HepG2 (cell line): ENCODE data around the gene PIM1. TPM values are rescaled to one million over a fixed set of nuclear protein-coding genes. Genes with fewer than 3 reads are reported as not detected.

Experiments used
- ARNT2 ChIP-seq: sonication (generic); formaldehyde crosslinking; IDR thresholded peaks from 2 replicates; pipeline ENCODE4 v1.8.0; 2022; ENCODE audit warnings: mild to moderate bottlenecking, low read depth, missing genetic modification reagents, moderate library complexity
- ATF2 ChIP-seq: sonication (generic); formaldehyde crosslinking; IDR thresholded peaks from 2 replicates; pipeline ENCODE4 v1.4.0; 2020; ENCODE audit warnings: missing genetic modification reagents
- CEBPB ChIP-seq: IDR thresholded peaks from 2 replicates; pipeline ENCODE4 v1.6.1; 2011; ENCODE audit warnings: low read depth, low read length, improper control_type of control experiment, borderline replicate concordance
- ETV6 ChIP-seq: sonication (generic); formaldehyde crosslinking; conservative IDR thresholded peaks from 2 replicates; pipeline ENCODE4 v1.4.0; 2020; ENCODE audit warnings: missing genetic modification reagents
- JUNB ChIP-seq: sonication (generic); formaldehyde crosslinking; IDR thresholded peaks from 2 replicates; pipeline ENCODE4 v1.8.0; 2022; ENCODE audit warnings: missing genetic modification reagents, mild to moderate bottlenecking, borderline replicate concordance
- KAT8 ChIP-seq: IDR thresholded peaks from 2 replicates; pipeline ENCODE4 v1.6.1; 2016; ENCODE audit warnings: missing genetic modification reagents, missing compliant biosample characterization
- KDM3A ChIP-seq: IDR thresholded peaks from 2 replicates; pipeline ENCODE4 v1.6.1; 2018; ENCODE audit warnings: low read depth, missing compliant biosample characterization
- MIER2 ChIP-seq: IDR thresholded peaks from 2 replicates; pipeline ENCODE4 v1.6.1; 2016; ENCODE audit warnings: missing biosample characterization, missing genetic modification reagents
- MLXIP ChIP-seq: sonication (generic); formaldehyde crosslinking; IDR thresholded peaks from 2 replicates; pipeline ENCODE4 v1.9.0; 2021; ENCODE audit warnings: missing genetic modification reagents, borderline replicate concordance
- NAIF1 ChIP-seq: sonication (generic); formaldehyde crosslinking; IDR thresholded peaks from 2 replicates; pipeline ENCODE4 v1.5.0; 2020; ENCODE audit warnings: mild to moderate bottlenecking, missing genetic modification reagents, borderline replicate concordance
- NCOA5 ChIP-seq: sonication (generic); formaldehyde crosslinking; IDR thresholded peaks from 2 replicates; pipeline ENCODE4 v1.4.0; 2020; ENCODE audit warnings: missing genetic modification reagents
- PLRG1 ChIP-seq: fragments of 450-650 bp; conservative IDR thresholded peaks from 2 replicates; pipeline ENCODE4 v1.6.1; 2016
- SALL2 ChIP-seq: sonication (generic); formaldehyde crosslinking; IDR thresholded peaks from 2 replicates; pipeline ENCODE4 v1.8.1; 2023; ENCODE audit warnings: mild to moderate bottlenecking, missing genetic modification reagents, inconsistent platforms
- SMC3 ChIP-seq: IDR thresholded peaks from 2 replicates; pipeline ENCODE4 v1.6.1; 2011; ENCODE audit warnings: low read length, improper control_type of control experiment
- SOX13 ChIP-seq, 3 experiments: fragments of 450-650 bp in 1 of 3; sonication (generic) in 1 of 3; formaldehyde crosslinking in 1 of 3; IDR thresholded peaks in 2 of 3; conservative IDR thresholded peaks in 1 of 3; 2 replicates each; pipeline versions ENCODE4 v1.5.0 to v1.6.1; 2016 to 2020; ENCODE audit warnings: antibody characterized with exemption in 1 of 3, mild to moderate bottlenecking in 1 of 3, missing compliant biosample characterization in 1 of 3, missing genetic modification reagents in 1 of 3, moderate library complexity in 1 of 3
- SOX6 ChIP-seq, 2 experiments: fragments of 450-650 bp in 1 of 2; sonication (generic) in 1 of 2; formaldehyde crosslinking in 1 of 2; IDR thresholded peaks; 2 replicates each; pipeline versions ENCODE4 v1.4.0 to v1.6.1; 2017 to 2020; ENCODE audit warnings: antibody characterized with exemption in 1 of 2, mild to moderate bottlenecking in 1 of 2, missing genetic modification reagents in 1 of 2
- ZFAT ChIP-seq: sonication (generic); formaldehyde crosslinking; conservative IDR thresholded peaks from 2 replicates; pipeline ENCODE4 v1.8.1; 2023; ENCODE audit warnings: missing genetic modification reagents, inconsistent platforms
- ZNF205 ChIP-seq: IDR thresholded peaks from 2 replicates; pipeline ENCODE4 v1.6.1; 2018; ENCODE audit warnings: missing biosample characterization, missing genetic modification reagents
- ZNF562 ChIP-seq: sonication (generic); formaldehyde crosslinking; IDR thresholded peaks from 2 replicates; pipeline ENCODE4 v1.8.0; 2022; ENCODE audit warnings: missing genetic modification reagents, borderline replicate concordance
- ZNF616 ChIP-seq: sonication (generic); formaldehyde crosslinking; IDR thresholded peaks from 2 replicates; pipeline ENCODE4 v1.5.0; 2020; ENCODE audit warnings: low read depth, mild to moderate bottlenecking, missing genetic modification reagents
- ZNF770 ChIP-seq: sonication (generic); formaldehyde crosslinking; IDR thresholded peaks from 2 replicates; pipeline ENCODE4 v1.5.0; 2020; ENCODE audit warnings: mild to moderate bottlenecking, missing genetic modification reagents
- polyA plus RNA-seq, 8 experiments: library from polyadenylated mRNA; depleted of rRNA in 3 of 8; stranded (reverse) in 7 of 8; unstranded in 1 of 8; fragments of >200 nt; fragmentation: Illumina TruSeq in 4 of 8; extraction: Trizol in 4 of 8; gene quantifications; 2 replicates each; pipeline versions ENCODE4 v1.2.1 to v1.2.3, GENCODE V29; 2011 to 2016; ENCODE audit warnings: low read depth in 4 of 8, missing spikeins in 1 of 8, mixed read lengths in 1 of 8; ENCODE audit not compliant: insufficient read depth in 1 of 8
- total RNA-seq, 5 experiments: library from RNA; depleted of rRNA; stranded (reverse); fragments of >200 nt; fragmentation: Illumina TruSeq; extraction: Trizol; gene quantifications; 2 replicates each; pipeline ENCODE4 v1.2.3, GENCODE V29; 2016; ENCODE audit warnings: low read depth in 1 of 5

Gene PIM1
- total and polyA plus RNA-seq, 2 of the 13 experiments (the other 11 are each of a cell fraction or from before 2014, with no cell fraction given): 29.4 to 117 TPM

GRCh38 chr6:37137201-37138090 lies 32.5 kb upstream of the PIM1 start (continued):
- TF ChIP-seq NAIF1 (peak; percentile 66; the same call in 1 of the 2 replicates), ZNF562 (CRISPR knock-in tag) (no peak), KAT8 (peak; percentile 28; the same call in 1 of the 2 replicates), ETV6 (CRISPR knock-in tag) (0 out of 2 replicates have a peak, but pooled peaks have one; percentile 43), SOX13 (IDR thresholded peaks at IDR 0.05) (0 out of 2 replicates have a peak, but pooled peaks have one; percentile 11), SOX13 (CRISPR knock-in tag; conservative IDR thresholded peaks at IDR 0.05 in 1 of 2, IDR thresholded peaks at IDR 0.05 in 1 of 2) (peak in 1 of 2 experiments; percentile 22; a peak in 2 of 4 replicates), MLXIP (CRISPR knock-in tag) (no peak; the same call in 1 of the 2 replicates), SMC3 (no peak; the same call in 1 of the 2 replicates), CEBPB (no peak), ZNF616 (0 out of 2 replicates have a peak, but pooled peaks have one; percentile 54), ZNF205 (peak; percentile 14; the same call in 1 of the 2 replicates), SALL2 (CRISPR knock-in tag) (peak; percentile 53; the same call in 1 of the 2 replicates), ATF2 (CRISPR knock-in tag) (peak; percentile 86; the same call in 1 of the 2 replicates), ZNF770 (CRISPR knock-in tag) (0 out of 2 replicates have a peak, but pooled peaks have one; percentile 5), ARNT2 (CRISPR knock-in tag) (no peak; the same call in 1 of the 2 replicates), KDM3A (CRISPR knock-in tag) (0 out of 2 replicates have a peak, but pooled peaks have one; percentile 23), NCOA5 (0 out of 2 replicates have a peak, but pooled peaks have one; percentile 58), JUNB (CRISPR knock-in tag) (no peak; the same call in 1 of the 2 replicates), MIER2 (CRISPR knock-in tag) (no peak), SOX6 (IDR thresholded peaks at IDR 0.05) (no peak), SOX6 (CRISPR knock-in tag; IDR thresholded peaks at IDR 0.05) (peak; percentile 76), ZFAT (CRISPR knock-in tag) (no peak), PLRG1 (no peak)
